ENCODE measurements around the gene ATOH8.

DNA sequence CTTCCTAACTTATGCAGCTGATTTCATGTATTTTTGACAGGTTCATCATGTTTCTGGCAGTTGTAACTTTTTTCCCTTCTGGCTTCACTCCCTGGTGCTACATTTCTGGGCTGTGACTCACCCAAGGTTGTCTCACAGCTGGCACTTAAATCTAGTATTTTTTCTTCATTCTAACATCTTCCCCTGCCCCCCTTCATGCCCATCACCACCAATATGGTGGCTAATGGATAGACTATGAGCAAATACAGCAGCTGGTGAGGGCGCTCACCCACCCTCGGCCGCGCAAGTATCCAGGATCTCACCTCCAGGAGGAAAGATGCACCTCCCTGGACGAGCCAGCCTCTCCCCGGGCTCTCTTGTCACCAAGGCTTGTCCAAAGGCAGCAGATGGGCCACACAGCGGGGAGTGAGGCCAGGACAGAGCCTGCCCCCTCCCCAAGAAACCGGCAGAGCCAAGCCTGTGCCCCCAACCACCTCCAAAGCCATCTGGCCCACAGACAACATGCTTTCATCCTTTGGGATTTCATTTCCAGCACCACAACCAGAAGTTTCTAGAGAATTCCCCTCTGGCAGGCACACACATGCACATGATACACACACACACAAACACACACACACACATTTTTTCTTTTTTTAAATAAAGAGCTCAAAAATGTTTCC lies 39.1 kb downstream of the ATOH8 start:
- TF ChIP-seq EZH2 (IDR thresholded peaks at IDR 0.05) = no peak
- TF ChIP-seq FOXP2 (optimal IDR thresholded peaks at IDR 0.05; ENCODE audit: control extremely low read depth, extremely low read length, insufficient read depth) = no peak
- no peak for TF ChIP-seq POLR2AphosphoS5 (IDR thresholded peaks at IDR 0.05; ENCODE audit: borderline replicate concordance, low read depth, low read length)

Measured in SK-N-MC (cell line).